Neural crest cell (in vitro differentiated cells): ENCODE measurements around the gene TMTC1. TPM values are rescaled to one million over a fixed set of nuclear protein-coding genes. Genes with fewer than 3 reads are reported as not detected.

Experiments used
- DNase-seq: peaks from one replicate; pipeline ENCODE4 v3.0.0; 2021; ENCODE audit warnings: low read depth, mixed read lengths, low spot score
- H3K27ac Mint-ChIP-seq: one replicate; pipeline ENCODE4 v1.8.0; 2021; ENCODE audit warnings: mild to moderate bottlenecking, mixed read lengths; ENCODE audit not compliant: unreplicated experiment
- H3K27me3 Mint-ChIP-seq: 2 replicates; pipeline ENCODE4 v1.8.0; 2021; ENCODE audit warnings: low read depth, mild to moderate bottlenecking, mixed read lengths
- H3K36me3 Mint-ChIP-seq: 2 replicates; pipeline ENCODE4 v1.8.0; 2021; ENCODE audit warnings: low read depth, mild to moderate bottlenecking, mixed read lengths
- H3K4me1 Mint-ChIP-seq: 2 replicates; pipeline ENCODE4 v1.8.0; 2021; ENCODE audit warnings: mixed read lengths
- H3K4me3 Mint-ChIP-seq: one replicate; pipeline ENCODE4 v1.8.0; 2021; ENCODE audit warnings: mild to moderate bottlenecking, mixed read lengths
- H3K9me3 Mint-ChIP-seq: 2 replicates; pipeline ENCODE4 v1.8.0; 2021; ENCODE audit warnings: mixed read lengths
- total RNA-seq: library from RNA; stranded (reverse); gene quantifications from 2 replicates; pipeline ENCODE4 v1.2.1, GENCODE V29; 2021
- TF ChIP-seq, protein P1 (sequence below): fragments of 200-600 bp; sonication (generic); conservative IDR thresholded peaks from 2 replicates; pipeline ENCODE4 v1.5.0; 2021; ENCODE audit warnings: antibody characterized with exemption, mild to moderate bottlenecking

Gene TMTC1
- total RNA-seq, 1 donor from 2014 or later = 13.1 TPM

DNA sequence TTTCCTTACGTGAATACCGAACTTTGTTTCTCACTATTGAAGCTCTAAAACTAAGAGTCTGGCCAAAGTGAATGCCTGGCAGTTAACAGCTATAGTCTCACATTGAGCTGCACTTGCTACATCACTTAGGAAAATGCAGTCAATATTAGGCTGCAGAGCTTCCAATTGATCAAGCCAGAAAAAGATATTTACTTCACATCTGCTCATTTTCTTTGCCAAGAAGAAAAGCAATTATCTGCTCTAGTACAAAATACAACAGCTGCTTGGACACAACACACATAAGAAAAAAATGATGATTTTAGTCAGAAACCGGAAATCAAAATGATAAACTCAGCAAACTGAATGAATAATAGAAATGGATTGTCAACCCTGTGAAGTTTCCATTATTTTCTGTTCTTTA, 45.4 kb downstream of the TMTC1 start:
- Mint-ChIP-seq H3K4me3 (no peak overlapping the region), H3K9me3 (no peaks in the 10 kb centered on the region), H3K27me3 (no peaks in the 10 kb centered on the region), H3K36me3 (peaks cover 11% of the 10 kb centered on the region), H3K4me1 (no peaks in the 10 kb centered on the region), H3K27ac (no peak overlapping the region)
- DNase-seq = no peak
- TF ChIP-seq, protein P1, sequence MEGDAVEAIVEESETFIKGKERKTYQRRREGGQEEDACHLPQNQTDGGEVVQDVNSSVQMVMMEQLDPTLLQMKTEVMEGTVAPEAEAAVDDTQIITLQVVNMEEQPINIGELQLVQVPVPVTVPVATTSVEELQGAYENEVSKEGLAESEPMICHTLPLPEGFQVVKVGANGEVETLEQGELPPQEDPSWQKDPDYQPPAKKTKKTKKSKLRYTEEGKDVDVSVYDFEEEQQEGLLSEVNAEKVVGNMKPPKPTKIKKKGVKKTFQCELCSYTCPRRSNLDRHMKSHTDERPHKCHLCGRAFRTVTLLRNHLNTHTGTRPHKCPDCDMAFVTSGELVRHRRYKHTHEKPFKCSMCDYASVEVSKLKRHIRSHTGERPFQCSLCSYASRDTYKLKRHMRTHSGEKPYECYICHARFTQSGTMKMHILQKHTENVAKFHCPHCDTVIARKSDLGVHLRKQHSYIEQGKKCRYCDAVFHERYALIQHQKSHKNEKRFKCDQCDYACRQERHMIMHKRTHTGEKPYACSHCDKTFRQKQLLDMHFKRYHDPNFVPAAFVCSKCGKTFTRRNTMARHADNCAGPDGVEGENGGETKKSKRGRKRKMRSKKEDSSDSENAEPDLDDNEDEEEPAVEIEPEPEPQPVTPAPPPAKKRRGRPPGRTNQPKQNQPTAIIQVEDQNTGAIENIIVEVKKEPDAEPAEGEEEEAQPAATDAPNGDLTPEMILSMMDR = no peak

DNA sequence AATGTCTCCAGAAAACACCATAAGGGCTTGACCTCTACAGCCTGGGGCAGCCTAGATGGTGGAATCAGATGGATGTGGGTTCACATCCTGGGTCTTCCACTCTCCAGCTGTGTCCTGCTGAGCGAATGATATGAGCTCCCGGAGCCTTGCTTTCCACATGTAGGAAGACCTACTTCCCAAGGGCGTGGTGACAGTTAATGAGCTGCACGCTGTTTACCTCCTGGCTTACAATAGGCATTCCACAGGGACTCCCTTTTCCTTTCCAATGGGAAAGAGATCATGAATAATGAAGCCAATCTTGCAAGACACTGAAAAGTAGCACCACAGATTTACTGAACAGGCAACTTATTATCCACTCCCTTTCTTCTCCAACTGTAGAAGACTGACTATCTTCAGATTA, 46.1 kb downstream of the TMTC1 start:
- TF ChIP-seq, protein P1 = no peak
- Mint-ChIP-seq H3K27me3 (no peaks in the 10 kb centered on the region), H3K4me3 (no peak overlapping the region), H3K27ac (no peak overlapping the region), H3K36me3 (peaks cover 9% of the 10 kb centered on the region), H3K9me3 (no peaks in the 10 kb centered on the region), H3K4me1 (no peaks in the 10 kb centered on the region)
- DNase-seq = no peak

DNA sequence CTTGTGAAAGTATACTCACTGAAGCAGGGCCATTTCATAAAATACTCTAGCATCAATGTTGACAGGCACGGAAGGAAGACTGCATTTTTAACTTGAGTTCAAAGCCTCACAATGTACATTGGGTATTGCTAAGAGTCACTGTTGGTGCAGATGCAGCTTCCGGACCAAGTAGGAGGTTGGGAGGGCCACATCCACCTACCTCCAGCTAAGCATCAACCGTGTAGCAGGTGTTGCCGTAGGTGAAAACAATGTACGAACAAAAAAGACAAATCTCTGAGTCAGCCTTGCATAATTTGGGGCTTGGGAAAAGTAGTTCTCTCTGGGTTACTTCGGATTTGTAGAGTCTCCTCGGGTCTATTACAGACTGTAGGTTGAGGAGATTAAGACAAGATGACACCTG, 48.1 kb downstream of the TMTC1 start:
- Mint-ChIP-seq H3K27ac (no peak overlapping the region), H3K27me3 (no peaks in the 10 kb centered on the region), H3K4me3 (no peak overlapping the region), H3K36me3 (peaks cover 9% of the 10 kb centered on the region), H3K4me1 (no peaks in the 10 kb centered on the region), H3K9me3 (no peaks in the 10 kb centered on the region)
- no peak for DNase-seq
- TF ChIP-seq, protein P1 = no peak

DNA sequence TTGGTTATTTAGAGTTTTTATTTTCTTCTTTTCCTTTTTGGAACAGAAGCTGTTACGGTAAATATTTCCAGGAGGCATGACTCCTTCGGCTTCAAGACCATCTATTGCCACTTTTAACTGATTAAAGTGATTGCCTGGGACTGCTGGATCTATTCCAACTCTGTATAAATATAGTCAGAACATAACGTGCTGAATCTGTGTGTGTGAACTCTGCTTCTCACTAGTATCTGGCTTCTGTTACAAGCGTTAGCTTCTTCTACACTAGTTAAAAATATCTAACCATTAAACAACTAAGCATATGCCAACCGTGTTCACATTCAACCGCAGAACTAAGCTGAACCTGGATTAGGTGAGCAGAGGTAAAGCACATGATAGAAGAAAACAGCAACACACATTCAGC, 49.0 kb downstream of the TMTC1 start:
- no peaks in the 10 kb centered on the region for H3K4me1 Mint-ChIP-seq
- H3K4me3 Mint-ChIP-seq = no peak overlapping the region
- TF ChIP-seq, protein P1 = no peak
- H3K36me3 Mint-ChIP-seq = peaks cover 7% of the 10 kb centered on the region
- H3K27ac Mint-ChIP-seq = no peak overlapping the region
- H3K9me3 Mint-ChIP-seq = no peaks in the 10 kb centered on the region
- no peaks in the 10 kb centered on the region for H3K27me3 Mint-ChIP-seq
- DNase-seq = no peak

DNA sequence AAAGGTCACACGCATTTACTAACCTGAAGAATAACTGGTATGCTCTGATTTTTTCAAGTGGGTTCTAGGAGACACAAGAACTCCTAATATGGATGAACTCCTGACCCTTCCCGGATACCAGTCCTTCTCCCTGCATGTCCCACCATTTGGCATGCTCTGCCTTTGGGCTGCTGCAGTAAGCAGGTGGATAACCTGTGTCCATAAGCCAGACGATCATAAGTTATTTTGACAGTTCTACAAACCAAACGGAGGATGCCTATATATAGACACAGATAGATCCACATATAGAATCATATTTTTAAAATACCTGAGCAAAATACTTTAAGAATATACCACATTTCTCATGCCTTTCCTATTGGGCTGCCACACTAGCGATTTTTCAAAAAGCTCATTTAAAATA, 49.4 kb downstream of the TMTC1 start:
- Mint-ChIP-seq H3K27ac (peak overlapping the region; percentile 88), H3K36me3 (peaks cover 6% of the 10 kb centered on the region), H3K27me3 (no peaks in the 10 kb centered on the region), H3K4me1 (no peaks in the 10 kb centered on the region), H3K4me3 (no peak overlapping the region), H3K9me3 (no peaks in the 10 kb centered on the region)
- TF ChIP-seq, protein P1 = no peak
- DNase-seq = no peak

DNA sequence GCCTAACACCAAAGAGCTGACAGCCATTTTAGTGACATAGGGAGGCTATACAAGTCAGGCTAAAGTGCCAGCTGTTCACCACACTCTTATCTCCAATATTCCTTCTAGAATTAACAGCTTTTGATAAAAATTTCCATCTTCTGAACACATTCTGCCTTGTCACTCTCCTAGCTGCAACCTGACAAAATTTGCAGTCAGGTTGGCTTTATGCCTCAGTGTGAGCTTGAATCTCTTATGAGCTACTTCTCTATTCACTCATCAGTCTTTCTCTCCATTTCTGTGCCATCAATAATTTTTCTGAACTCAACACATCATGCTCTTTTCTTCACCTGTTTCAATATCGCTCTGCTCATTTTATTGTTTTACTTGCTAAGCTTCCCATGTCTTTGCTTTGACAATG, 50.2 kb downstream of the TMTC1 start:
- TF ChIP-seq, protein P1 = no peak
- no peaks in the 10 kb centered on the region for H3K9me3 Mint-ChIP-seq
- H3K36me3 Mint-ChIP-seq = peaks cover 2% of the 10 kb centered on the region
- H3K27me3 Mint-ChIP-seq = no peaks in the 10 kb centered on the region
- no peaks in the 10 kb centered on the region for H3K4me1 Mint-ChIP-seq
- no peak for DNase-seq
- H3K4me3 Mint-ChIP-seq = no peak overlapping the region
- no peak overlapping the region for H3K27ac Mint-ChIP-seq
